Caco-2 (cell line): ENCODE results near the gene TFAP2C. TPM values are rescaled to one million over a fixed set of nuclear protein-coding genes. Genes with fewer than 3 reads are reported as not detected.

Source experiments
- BruUV-seq: library from RNA; stranded (reverse); fragments of 400-500 nt; replicated peaks from 2 replicates; lab custom pipeline; 2021; lab: Mats Ljungman, UMichigan
- CTCF ChIA-PET: fragments of 300-600 bp; sonication (Branson Sonifier 250); formaldehyde crosslinking; loops from one replicate; lab custom pipeline; 2022; ENCODE audit warnings: antibody characterized with exemption; lab: Charles Lee
- POLR2A ChIA-PET: fragments of 300-600 bp; sonication (Branson Sonifier 250); formaldehyde crosslinking; loops from one replicate; lab custom pipeline; 2022; ENCODE audit warnings: antibody characterized with exemption; lab: Charles Lee
- DNase-seq, 2 experiments: peaks; one replicate each; pipeline versions ENCODE4 v3.0.0 to v3.0.0-alpha.2; 2020 to 2022
- H3K27me3 ChIP-seq: replicated peaks from 2 replicates; pipeline ENCODE4 v1.6.0; 2011; ENCODE audit warnings: low read length; ENCODE audit not compliant: control insufficient read depth, insufficient read depth
- H3K36me3 ChIP-seq: 2 replicates; pipeline ENCODE4 v1.5.1; 2011; ENCODE audit warnings: low read length; ENCODE audit not compliant: control insufficient read depth, insufficient read depth
- H3K4me1 ChIP-seq: fragments of 250-450 bp; sonication (Bioruptor Pico); 2 replicates; pipeline ENCODE4 v1.5.1; 2020; ENCODE audit warnings: mild to moderate bottlenecking
- H3K4me3 ChIP-seq: 2 replicates; pipeline ENCODE4 v1.5.1; 2011; ENCODE audit warnings: low read depth, mild to moderate bottlenecking, control low read depth, low read length
- H3K9me3 ChIP-seq: fragments of 250-450 bp; sonication (Bioruptor Pico); 2 replicates; pipeline ENCODE4 v1.5.1; 2020; ENCODE audit warnings: mild to moderate bottlenecking, moderate library complexity
- H3K27ac Mint-ChIP-seq: one replicate; pipeline ENCODE4 v1.8.0; 2022; ENCODE audit warnings: mixed read lengths; ENCODE audit not compliant: unreplicated experiment
- H3K27me3 Mint-ChIP-seq: one replicate; pipeline ENCODE4 v1.8.0; 2022; ENCODE audit warnings: mixed read lengths; ENCODE audit not compliant: insufficient read depth, unreplicated experiment
- H3K36me3 Mint-ChIP-seq: one replicate; pipeline ENCODE4 v1.8.0; 2022; ENCODE audit warnings: mild to moderate bottlenecking, mixed read lengths; ENCODE audit not compliant: insufficient read depth, unreplicated experiment
- H3K4me1 Mint-ChIP-seq: one replicate; pipeline ENCODE4 v1.8.0; 2022; ENCODE audit warnings: low read depth, mixed read lengths; ENCODE audit not compliant: unreplicated experiment
- H3K4me3 Mint-ChIP-seq: one replicate; pipeline ENCODE4 v1.8.0; 2022; ENCODE audit warnings: mild to moderate bottlenecking, moderate library complexity, mixed read lengths; ENCODE audit not compliant: unreplicated experiment
- H3K9me3 Mint-ChIP-seq: one replicate; pipeline ENCODE4 v1.8.0; 2022; ENCODE audit warnings: mixed read lengths; ENCODE audit not compliant: unreplicated experiment
- intact Hi-C: fragments of 100-400 bp; cut with micrococcal nuclease; formaldehyde crosslinking; loops from one replicate; pipeline ENCODE4 v1.10.0; 2022; ENCODE audit not compliant: unreplicated experiment
- total RNA-seq: library from RNA; stranded (reverse); gene quantifications from 2 replicates; pipeline ENCODE4 v1.2.3, GENCODE V29; 2022
- TF ChIP-seq, protein P1 (sequence below), 2 experiments: fragments of 200-600 bp in 1 of 2; IDR thresholded peaks; 1 replicate in 1 of 2; 2 replicates in 1 of 2; pipeline versions ENCODE4 v1.5.1 to v1.8.0; 2011 to 2022; ENCODE audit warnings: antibody characterized with exemption in 1 of 2, control low read depth in 1 of 2, inconsistent platforms in 1 of 2, low read depth in 1 of 2, low read length in 1 of 2, mild to moderate bottlenecking in 1 of 2, moderate library complexity in 1 of 2; ENCODE audit not compliant: insufficient read depth in 1 of 2, severe bottlenecking in 1 of 2, unreplicated experiment in 1 of 2

The TFAP2C gene
- total RNA-seq, 1 experiment from 2014 or later = 27.9 TPM

DNA sequence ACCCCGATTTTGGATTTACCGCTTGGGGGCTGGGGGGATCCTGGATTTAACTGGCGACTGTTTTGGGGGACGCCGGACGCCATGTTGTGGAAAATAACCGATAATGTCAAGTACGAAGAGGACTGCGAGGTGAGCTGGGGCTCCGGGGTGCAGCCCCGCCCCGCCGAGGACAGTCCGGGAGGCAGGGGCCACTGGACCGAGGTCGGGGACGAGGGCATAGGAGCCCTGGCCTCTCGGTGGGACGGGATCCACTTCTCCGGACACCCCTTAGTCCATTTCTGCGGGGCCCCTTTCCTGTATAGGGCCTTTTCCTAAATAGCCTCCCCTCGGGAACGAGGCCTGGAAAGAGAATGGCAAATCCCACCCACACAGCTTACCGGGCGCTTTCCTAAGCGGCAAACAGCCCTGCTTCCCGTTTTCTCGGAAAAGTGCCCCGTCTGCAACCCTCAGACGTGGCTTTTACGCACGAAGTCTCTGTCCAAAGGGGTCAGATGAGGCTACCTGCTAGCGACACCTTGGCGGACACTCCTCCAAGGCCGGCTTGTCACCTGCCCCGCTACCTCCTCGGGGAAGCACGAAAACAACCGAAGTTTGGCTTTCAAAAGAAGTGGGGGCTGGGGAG, 469 bp downstream of the TFAP2C start:
- intact Hi-C loops = loop anchor here (1.0 to 5.0 kb wide), 8 partner anchors 23 to 431 kb away; partner anchors contain the start of genes AURKA and CSTF1
- H3K4me1 Mint-ChIP-seq = peaks cover 8% of the 10 kb centered on the region
- H3K4me3 ChIP-seq = peak overlapping the region; percentile 75
- no peaks in the 10 kb centered on the region for H3K9me3 ChIP-seq
- peaks cover 55% of the 10 kb centered on the region for H3K36me3 Mint-ChIP-seq
- H3K9me3 Mint-ChIP-seq = no peaks in the 10 kb centered on the region
- TSS peak; percentile 50 for BruUV-seq
- peak overlapping the region; percentile 64 for H3K27ac Mint-ChIP-seq
- ChIA-PET POLR2A (interaction anchor here (0.5 to 2.9 kb wide), 6 partner anchors 9 to 1103 kb away, joined by 3 to 26 read pairs (median 6); partner anchors contain the start of gene AURKA), CTCF (interaction anchor here (0.5 to 3.3 kb wide), 24 partner anchors 13 to 431 kb away, joined by 3 to 23 read pairs (median 3); no protein-coding TSS in a partner anchor)
- H3K4me1 ChIP-seq = peaks cover 6% of the 10 kb centered on the region; the same call in 1 of the 2 replicates
- peak overlapping the region; percentile 79 for H3K4me3 Mint-ChIP-seq
- no peaks in the 10 kb centered on the region for H3K27me3 Mint-ChIP-seq
- DNase-seq = no peak
- TF ChIP-seq, protein P1, sequence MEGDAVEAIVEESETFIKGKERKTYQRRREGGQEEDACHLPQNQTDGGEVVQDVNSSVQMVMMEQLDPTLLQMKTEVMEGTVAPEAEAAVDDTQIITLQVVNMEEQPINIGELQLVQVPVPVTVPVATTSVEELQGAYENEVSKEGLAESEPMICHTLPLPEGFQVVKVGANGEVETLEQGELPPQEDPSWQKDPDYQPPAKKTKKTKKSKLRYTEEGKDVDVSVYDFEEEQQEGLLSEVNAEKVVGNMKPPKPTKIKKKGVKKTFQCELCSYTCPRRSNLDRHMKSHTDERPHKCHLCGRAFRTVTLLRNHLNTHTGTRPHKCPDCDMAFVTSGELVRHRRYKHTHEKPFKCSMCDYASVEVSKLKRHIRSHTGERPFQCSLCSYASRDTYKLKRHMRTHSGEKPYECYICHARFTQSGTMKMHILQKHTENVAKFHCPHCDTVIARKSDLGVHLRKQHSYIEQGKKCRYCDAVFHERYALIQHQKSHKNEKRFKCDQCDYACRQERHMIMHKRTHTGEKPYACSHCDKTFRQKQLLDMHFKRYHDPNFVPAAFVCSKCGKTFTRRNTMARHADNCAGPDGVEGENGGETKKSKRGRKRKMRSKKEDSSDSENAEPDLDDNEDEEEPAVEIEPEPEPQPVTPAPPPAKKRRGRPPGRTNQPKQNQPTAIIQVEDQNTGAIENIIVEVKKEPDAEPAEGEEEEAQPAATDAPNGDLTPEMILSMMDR (IDR thresholded peaks at IDR 0.05; ENCODE audit: insufficient read depth in 1 of 2, low read depth in 1 of 2, low read length in 1 of 2, severe bottlenecking in 1 of 2, unreplicated experiment in 1 of 2) = no peak
- H3K27me3 ChIP-seq = no peaks in the 10 kb centered on the region
- H3K36me3 ChIP-seq = no peaks in the 10 kb centered on the region

DNA sequence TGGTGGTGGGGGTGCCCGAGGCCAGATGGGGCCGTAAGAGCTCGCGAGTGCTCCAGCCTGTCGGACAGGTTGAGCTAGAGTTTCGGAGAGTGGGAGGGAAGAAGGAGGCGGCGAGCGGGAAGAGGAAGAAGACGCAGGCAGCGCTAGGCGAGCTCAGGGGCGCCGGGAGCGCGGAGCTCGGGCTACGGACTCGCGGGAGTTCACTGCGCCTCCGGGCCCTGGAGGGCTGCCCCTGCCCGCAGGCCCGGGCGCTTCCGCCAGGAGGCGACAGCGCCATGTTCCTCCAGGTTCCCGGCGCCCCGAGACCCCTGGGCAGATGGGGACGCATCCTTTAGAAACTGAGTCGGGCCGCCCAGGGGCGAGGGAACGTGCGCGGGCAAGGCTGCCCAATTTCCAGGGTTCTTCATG, 984 bp downstream of the TFAP2C start:
- Mint-ChIP-seq H3K4me3 (peak overlapping the region; percentile 79), H3K36me3 (peaks cover 61% of the 10 kb centered on the region), H3K4me1 (peaks cover 6% of the 10 kb centered on the region), H3K27me3 (no peaks in the 10 kb centered on the region), H3K27ac (peak overlapping the region; percentile 64), H3K9me3 (no peaks in the 10 kb centered on the region)
- H3K9me3 ChIP-seq = no peaks in the 10 kb centered on the region
- CTCF ChIA-PET = interaction anchor here (0.5 to 3.3 kb wide), 21 partner anchors 13 to 431 kb away, joined by 3 to 23 read pairs (median 3); no protein-coding TSS in a partner anchor
- DNase-seq = peak; percentile 94 to 95
- H3K36me3 ChIP-seq = no peaks in the 10 kb centered on the region
- no peaks in the 10 kb centered on the region for H3K27me3 ChIP-seq
- TF ChIP-seq, protein P1 (IDR thresholded peaks at IDR 0.05; ENCODE audit: insufficient read depth in 1 of 2, low read depth in 1 of 2, low read length in 1 of 2, severe bottlenecking in 1 of 2, unreplicated experiment in 1 of 2) = peak; percentile 95 to 96
- H3K4me3 ChIP-seq = peak overlapping the region; percentile 75
- H3K4me1 ChIP-seq = peaks cover 6% of the 10 kb centered on the region; the same call in 1 of the 2 replicates
- intact Hi-C loops = loop anchor here (5.0 kb wide), 1 partner anchor 122 kb away; no protein-coding TSS in a partner anchor
- BruUV-seq = no TSS peak
- POLR2A ChIA-PET = interaction anchor here (0.5 to 2.9 kb wide), 4 partner anchors 9 to 1103 kb away, joined by 3 to 26 read pairs (median 9); no protein-coding TSS in a partner anchor

- BruUV-seq = no TSS peak
- DNase-seq = no peak
- Mint-ChIP-seq H3K36me3 (peaks cover 67% of the 10 kb centered on the region), H3K9me3 (no peaks in the 10 kb centered on the region), H3K4me3 (peak overlapping the region; percentile 79), H3K4me1 (peaks cover 6% of the 10 kb centered on the region), H3K27me3 (no peaks in the 10 kb centered on the region), H3K27ac (peak overlapping the region; percentile 64)
- TF ChIP-seq, protein P1 (IDR thresholded peaks at IDR 0.05; ENCODE audit: insufficient read depth in 1 of 2, low read depth in 1 of 2, low read length in 1 of 2, severe bottlenecking in 1 of 2, unreplicated experiment in 1 of 2) = no peak
- Histone ChIP-seq H3K9me3 (no peaks in the 10 kb centered on the region), H3K4me1 (peaks cover 6% of the 10 kb centered on the region; the same call in 1 of the 2 replicates), H3K27me3 (no peaks in the 10 kb centered on the region), H3K36me3 (no peaks in the 10 kb centered on the region), H3K4me3 (peak overlapping the region; percentile 75)
- ChIA-PET CTCF (interaction anchor here (0.9 to 3.3 kb wide), 15 partner anchors 25 to 430 kb away, joined by 3 to 23 read pairs (median 4); no protein-coding TSS in a partner anchor), POLR2A (interaction anchor here (0.5 to 2.9 kb wide), 3 partner anchors 8 to 52 kb away, joined by 7 to 26 read pairs (median 11); no protein-coding TSS in a partner anchor)
- intact Hi-C loops = loop anchor here (5.0 kb wide), 1 partner anchor 122 kb away; no protein-coding TSS in a partner anchor
Measured at GRCh38 chr20:56630506-56631317, 1.6 kb downstream of the TFAP2C start.
